Measurements from ENCODE around the gene TNFSF10.
A peak's percentile ranks its signal among the peaks of the same experiment; 100 is the strongest.
"Not testable (repeated sequence)": the region's sequence is repeated elsewhere in the genome, so short reads cannot be mapped to it uniquely, and the experiment has no call there.

Gene TNFSF10

GRCh38 chr3:172522871-172523818 lies at the start of gene TNFSF10:
TNFSF10 (minus strand) TSS chr3:172523430; CDS start chr3:172523384, 46 bp downstream.
- Histone ChIP-seq H3K9me3 (ENCODE audit: insufficient read depth, low read length) (no peaks in the 10 kb centered on the region), H2AFZ (ENCODE audit: low read depth, low read length, severe bottlenecking) (peak within 1 kb of the TSS; percentile 73), H3F3A (ENCODE audit: insufficient read depth) (no peaks in the 10 kb centered on the region), H3K27me3 (ENCODE audit: low read length) (no peaks in the 10 kb centered on the region), H3K9ac (ENCODE audit: low read length) (peak within 1 kb of the TSS; percentile 38; the same call in 1 of the 2 replicates), H3K9me2 (replicated peaks; ENCODE audit: insufficient read depth, low read length) (no peaks in the 10 kb centered on the region), H3K4me2 (ENCODE audit: low read depth, low read length, poor library complexity, severe bottlenecking) (peak within 1 kb of the TSS; percentile 56), H3K79me2 (ENCODE audit: insufficient read depth, low read length) (no peaks in the 10 kb centered on the region), H3K4me3 (ENCODE audit: insufficient read depth, low read length, poor library complexity, severe bottlenecking) (peak within 1 kb of the TSS; percentile 47), H4K20me1 (ENCODE audit: low read depth, low read length) (no peaks in the 10 kb centered on the region), H3K36me3 (ENCODE audit: low read length) (no peaks in the 10 kb centered on the region), H3K27ac (ENCODE audit: low read depth, low read length) (no peak within 1 kb of the TSS)
- no peak for TF ChIP-seq EZH2phosphoT487 (conservative IDR thresholded peaks at IDR 0.05; ENCODE audit: low read length)
- TF ChIP-seq, protein P1, sequence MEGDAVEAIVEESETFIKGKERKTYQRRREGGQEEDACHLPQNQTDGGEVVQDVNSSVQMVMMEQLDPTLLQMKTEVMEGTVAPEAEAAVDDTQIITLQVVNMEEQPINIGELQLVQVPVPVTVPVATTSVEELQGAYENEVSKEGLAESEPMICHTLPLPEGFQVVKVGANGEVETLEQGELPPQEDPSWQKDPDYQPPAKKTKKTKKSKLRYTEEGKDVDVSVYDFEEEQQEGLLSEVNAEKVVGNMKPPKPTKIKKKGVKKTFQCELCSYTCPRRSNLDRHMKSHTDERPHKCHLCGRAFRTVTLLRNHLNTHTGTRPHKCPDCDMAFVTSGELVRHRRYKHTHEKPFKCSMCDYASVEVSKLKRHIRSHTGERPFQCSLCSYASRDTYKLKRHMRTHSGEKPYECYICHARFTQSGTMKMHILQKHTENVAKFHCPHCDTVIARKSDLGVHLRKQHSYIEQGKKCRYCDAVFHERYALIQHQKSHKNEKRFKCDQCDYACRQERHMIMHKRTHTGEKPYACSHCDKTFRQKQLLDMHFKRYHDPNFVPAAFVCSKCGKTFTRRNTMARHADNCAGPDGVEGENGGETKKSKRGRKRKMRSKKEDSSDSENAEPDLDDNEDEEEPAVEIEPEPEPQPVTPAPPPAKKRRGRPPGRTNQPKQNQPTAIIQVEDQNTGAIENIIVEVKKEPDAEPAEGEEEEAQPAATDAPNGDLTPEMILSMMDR (IDR thresholded peaks at IDR 0.05; ENCODE audit: insufficient read depth, low read length, poor library complexity, severe bottlenecking): no peak

DNA sequence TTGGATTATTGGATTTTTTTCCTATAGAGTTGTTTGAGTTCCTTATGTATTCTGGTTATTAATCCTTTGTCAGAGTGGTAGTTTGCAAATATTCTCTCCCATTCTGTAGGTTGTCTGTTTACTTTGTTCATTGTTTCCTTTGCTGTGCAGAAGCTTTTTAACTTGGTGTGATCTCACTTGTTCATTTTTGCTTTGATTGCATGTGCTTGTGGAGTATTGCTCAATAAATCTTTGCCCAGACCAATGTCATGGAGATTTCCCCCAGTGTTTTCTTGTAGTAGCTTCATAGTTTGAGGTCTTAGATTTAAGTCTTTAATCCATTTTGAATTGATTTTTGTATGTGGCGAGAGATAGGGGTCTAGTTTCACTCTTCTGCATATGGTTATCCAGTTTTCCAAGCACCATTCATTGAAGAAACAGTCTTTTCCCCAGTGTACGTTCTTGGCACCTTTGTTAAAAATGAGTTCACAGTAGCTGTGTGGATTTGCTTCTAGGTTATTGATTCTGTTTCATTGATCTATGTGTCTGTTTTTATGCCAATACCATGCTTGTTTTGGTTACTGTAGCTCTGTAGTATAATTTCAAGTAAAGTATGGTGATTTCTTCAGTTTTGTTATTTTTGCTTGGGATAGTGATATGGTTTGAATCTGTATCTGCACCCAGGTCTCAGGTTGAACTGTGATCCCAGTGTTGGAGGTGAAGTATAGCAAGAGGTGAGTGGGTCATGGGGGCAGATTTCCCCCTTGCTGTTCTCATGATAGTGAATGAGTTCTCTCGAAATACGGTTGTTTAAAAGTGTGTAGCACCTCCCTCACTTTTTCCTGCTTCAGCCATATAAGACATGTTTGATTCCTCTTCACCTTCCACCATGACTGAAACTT lies 46.1 kb upstream of the TNFSF10 start:
- H3K9me2 ChIP-seq (replicated peaks; ENCODE audit: insufficient read depth, low read length): no peaks in the 10 kb centered on the region
- no peaks in the 10 kb centered on the region for H3K36me3 ChIP-seq (ENCODE audit: low read length)
- no peak for TF ChIP-seq EZH2phosphoT487 (conservative IDR thresholded peaks at IDR 0.05; ENCODE audit: low read length)
- TF ChIP-seq, protein P1 (IDR thresholded peaks at IDR 0.05; ENCODE audit: insufficient read depth, low read length, poor library complexity, severe bottlenecking): no peak
- no peak overlapping the region for H3K9ac ChIP-seq (ENCODE audit: low read length)
- H3K27ac ChIP-seq (ENCODE audit: low read depth, low read length): no peak overlapping the region
- no peak overlapping the region for H2AFZ ChIP-seq (ENCODE audit: low read depth, low read length, severe bottlenecking)
- no peaks in the 10 kb centered on the region for H3K27me3 ChIP-seq (ENCODE audit: low read length)
- H3K79me2 ChIP-seq (ENCODE audit: insufficient read depth, low read length): no peaks in the 10 kb centered on the region
- H4K20me1 ChIP-seq (ENCODE audit: low read depth, low read length): no peaks in the 10 kb centered on the region
- no peak overlapping the region for H3K4me2 ChIP-seq (ENCODE audit: low read depth, low read length, poor library complexity, severe bottlenecking)
- no peak overlapping the region for H3K4me3 ChIP-seq (ENCODE audit: insufficient read depth, low read length, poor library complexity, severe bottlenecking)
- H3K9me3 ChIP-seq (ENCODE audit: insufficient read depth, low read length): no peaks in the 10 kb centered on the region
- H3F3A ChIP-seq (ENCODE audit: insufficient read depth): no peaks in the 10 kb centered on the region

DNA sequence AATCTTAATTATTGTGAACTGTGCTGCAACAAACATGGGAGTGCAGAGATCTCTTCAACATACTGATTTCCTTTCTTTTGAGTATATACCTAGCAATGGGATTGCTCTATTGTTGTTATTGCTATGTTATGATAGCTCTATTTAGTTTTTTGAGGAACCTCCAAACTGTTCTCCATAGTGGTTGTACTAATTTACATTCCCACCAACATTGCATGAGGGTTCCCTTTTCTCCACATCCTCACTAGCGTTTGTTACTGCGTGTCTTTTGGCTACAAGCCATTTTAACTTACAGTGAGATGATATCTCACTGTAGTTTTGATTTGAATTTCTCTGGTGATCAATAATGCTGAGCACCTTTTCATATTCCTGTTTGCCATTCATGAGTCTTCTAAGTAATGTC lies 45.5 kb upstream of the TNFSF10 start:
- no peak overlapping the region for H2AFZ ChIP-seq (ENCODE audit: low read depth, low read length, severe bottlenecking)
- no peak overlapping the region for H3K27ac ChIP-seq (ENCODE audit: low read depth, low read length)
- H3F3A ChIP-seq (ENCODE audit: insufficient read depth): no peaks in the 10 kb centered on the region
- no peaks in the 10 kb centered on the region for H4K20me1 ChIP-seq (ENCODE audit: low read depth, low read length)
- no peak overlapping the region for H3K9ac ChIP-seq (ENCODE audit: low read length)
- H3K79me2 ChIP-seq (ENCODE audit: insufficient read depth, low read length): no peaks in the 10 kb centered on the region
- H3K27me3 ChIP-seq (ENCODE audit: low read length): no peaks in the 10 kb centered on the region
- H3K9me2 ChIP-seq (replicated peaks; ENCODE audit: insufficient read depth, low read length): no peaks in the 10 kb centered on the region
- no peaks in the 10 kb centered on the region for H3K36me3 ChIP-seq (ENCODE audit: low read length)
- H3K4me2 ChIP-seq (ENCODE audit: low read depth, low read length, poor library complexity, severe bottlenecking): no peak overlapping the region
- TF ChIP-seq, protein P1 (IDR thresholded peaks at IDR 0.05; ENCODE audit: insufficient read depth, low read length, poor library complexity, severe bottlenecking): no peak
- TF ChIP-seq EZH2phosphoT487 (conservative IDR thresholded peaks at IDR 0.05; ENCODE audit: low read length): no peak
- H3K9me3 ChIP-seq (ENCODE audit: insufficient read depth, low read length): no peaks in the 10 kb centered on the region
- H3K4me3 ChIP-seq (ENCODE audit: insufficient read depth, low read length, poor library complexity, severe bottlenecking): no peak overlapping the region

DNA sequence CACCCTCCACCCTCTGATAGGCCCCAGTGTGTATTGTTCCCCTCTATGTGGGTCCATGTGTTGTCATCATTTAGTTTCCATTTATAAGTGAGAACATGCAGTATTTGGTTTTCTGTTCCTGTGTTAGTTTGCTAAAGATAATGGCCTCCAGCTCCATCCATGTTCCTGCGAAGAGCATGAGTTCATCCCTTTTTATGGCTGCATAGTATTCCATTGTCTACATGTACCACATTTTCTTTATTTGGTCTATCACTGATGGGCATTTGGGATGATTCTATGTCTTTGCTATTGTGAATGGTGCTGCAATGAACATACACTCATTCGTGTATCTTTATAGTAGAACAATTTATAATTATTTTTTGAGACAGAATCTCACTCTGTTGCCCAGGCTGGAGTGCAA lies 43.6 kb upstream of the TNFSF10 start:
- not testable (repeated sequence) for H3K9me2 ChIP-seq (replicated peaks; ENCODE audit: insufficient read depth, low read length); H3K4me2 ChIP-seq (ENCODE audit: low read depth, low read length, poor library complexity, severe bottlenecking); H3K27ac ChIP-seq (ENCODE audit: low read depth, low read length); H3K79me2 ChIP-seq (ENCODE audit: insufficient read depth, low read length); H3K9me3 ChIP-seq (ENCODE audit: insufficient read depth, low read length); H3K9ac ChIP-seq (ENCODE audit: low read length); H3K36me3 ChIP-seq (ENCODE audit: low read length); H2AFZ ChIP-seq (ENCODE audit: low read depth, low read length, severe bottlenecking); H4K20me1 ChIP-seq (ENCODE audit: low read depth, low read length); H3K27me3 ChIP-seq (ENCODE audit: low read length); H3K4me3 ChIP-seq (ENCODE audit: insufficient read depth, low read length, poor library complexity, severe bottlenecking); H3F3A ChIP-seq (ENCODE audit: insufficient read depth)

Measured in SU-DHL-6 (cell line).